HG03558 (cell line): ENCODE data around the gene CLDN22.
"Not testable (repeated sequence)": the region's sequence is repeated elsewhere in the genome, so short reads cannot be mapped to it uniquely, and the experiment has no call there.

Experiments used
- ATAC-seq: cut with Tn5 transposase; IDR thresholded peaks from one replicate; pipeline ENCODE4 v1.9.1; 2021; ENCODE audit warnings: moderate number of reproducible peaks; ENCODE audit not compliant: unreplicated experiment; ENCODE audit errors: extremely low read depth

CLDN22 gene

DNA sequence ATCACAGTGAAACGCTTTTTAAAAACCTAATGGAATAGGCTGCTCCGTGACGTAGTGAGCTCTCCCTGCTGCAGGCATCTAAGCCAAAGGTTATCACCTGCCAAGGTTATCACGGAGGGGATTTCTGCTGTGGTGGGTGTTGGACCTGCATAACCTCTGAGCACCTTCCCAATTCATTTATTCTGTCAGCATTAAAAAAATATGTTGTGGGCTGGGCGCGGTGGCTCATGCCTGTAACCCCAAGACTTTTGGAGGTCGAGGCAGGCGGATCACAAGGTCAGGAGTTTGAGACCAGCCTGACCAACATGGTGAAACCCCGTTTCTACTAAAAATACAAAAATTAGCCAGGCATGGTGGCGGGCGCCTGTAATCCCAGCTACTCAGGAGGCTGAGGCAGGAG lies 4.0 kb upstream of the CLDN22 start:
- ATAC-seq = not testable (repeated sequence)

DNA sequence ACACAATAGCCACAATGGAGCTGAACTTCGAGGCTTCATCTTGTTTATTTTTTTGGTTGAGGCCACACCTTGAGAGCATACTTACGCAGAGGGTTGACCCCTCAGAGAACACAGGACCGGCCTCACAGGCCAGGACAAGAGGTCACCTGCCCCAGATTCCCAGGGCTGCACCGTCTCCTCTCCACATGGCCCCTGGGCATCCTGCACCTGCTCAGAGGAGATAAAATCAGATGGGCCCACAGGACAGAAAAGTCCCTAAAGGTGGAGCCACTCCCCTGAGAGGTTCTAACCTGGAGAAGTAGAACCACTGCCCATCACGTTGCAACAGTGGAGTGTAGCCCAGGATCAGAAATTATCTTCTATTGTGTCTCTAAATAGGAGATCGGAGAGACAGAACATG lies 3.2 kb upstream of the CLDN22 start:
- ATAC-seq = no peak

- no peak for ATAC-seq
These were observed 2.2 kb upstream of the CLDN22 start, which contains the start of gene CLDN24 for GRCh38 chr4:183322326-183322725. Gene CLDN24, minus strand, starts transcription at chr4:183322426. Its CDS starts 0 bp downstream, at chr4:183322426.

DNA sequence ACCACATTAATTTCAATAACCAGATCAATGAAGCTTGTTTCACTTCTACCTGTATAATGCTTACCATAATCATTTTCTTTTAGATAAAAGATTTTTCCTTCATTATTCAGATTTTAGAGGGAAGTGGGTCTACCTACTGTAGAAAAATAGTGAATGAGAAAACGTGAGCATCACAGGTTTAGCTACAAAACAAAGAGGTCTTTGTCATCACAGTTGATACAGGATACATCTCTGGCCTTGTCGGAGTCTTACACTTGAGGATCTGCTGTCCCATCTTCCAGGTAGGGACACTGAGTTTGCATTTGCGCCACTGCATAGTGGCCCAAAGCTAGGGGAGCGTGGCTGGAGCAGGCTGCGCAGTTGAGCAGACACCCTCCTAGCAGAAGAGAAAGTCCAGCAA lies 1.4 kb upstream of the CLDN22 start:
- no peak for ATAC-seq

- ATAC-seq = no peak
These were observed 1.0 kb upstream of the CLDN22 start for GRCh38 chr4:183321079-183321478.

DNA sequence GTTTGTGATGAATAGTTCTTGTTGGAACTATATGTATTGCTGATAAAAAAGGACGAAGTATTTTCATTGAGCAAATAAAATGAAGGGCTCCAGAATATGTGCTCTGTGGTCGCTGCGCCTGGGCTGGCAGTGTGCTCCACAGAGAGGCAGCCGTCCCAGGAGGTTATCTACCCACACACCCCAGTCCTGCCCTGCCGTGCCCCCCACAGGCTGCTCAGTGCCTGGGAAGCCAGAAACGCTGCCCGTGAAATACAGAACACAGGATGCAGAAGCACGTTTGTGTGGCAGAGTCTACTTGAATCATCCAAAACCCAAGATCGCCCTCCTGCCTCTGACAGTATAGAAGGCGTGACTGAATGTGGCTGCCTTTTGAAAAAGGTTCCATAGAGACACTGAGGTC lies 1.4 kb downstream of the CLDN22 start:
- no peak for ATAC-seq

- no peak for ATAC-seq
These were observed 5.3 kb downstream of the CLDN22 start for GRCh38 chr4:183314806-183315205.

- ATAC-seq = no peak
These were observed 5.7 kb downstream of the CLDN22 start for GRCh38 chr4:183314336-183314735.

DNA sequence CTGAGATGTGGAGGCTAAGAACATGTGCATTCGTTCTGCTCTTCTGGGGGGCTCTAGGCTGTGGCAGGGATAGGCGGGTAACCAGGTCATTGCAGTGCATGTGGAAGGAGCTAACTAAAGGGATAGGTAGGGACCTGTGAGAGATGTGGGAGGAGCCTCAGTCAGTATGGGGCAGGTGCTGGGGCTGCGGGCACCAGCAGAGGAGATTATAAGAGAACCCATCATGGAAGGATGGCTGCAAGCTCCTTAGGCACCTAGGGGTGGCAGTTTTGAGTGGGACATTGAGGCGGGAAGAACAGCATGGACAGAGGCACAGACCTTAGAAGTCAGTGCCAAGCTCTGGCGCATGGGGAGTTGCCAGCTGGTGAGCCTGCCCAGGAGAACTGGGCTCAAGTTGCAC lies 7.2 kb downstream of the CLDN22 start:
- no peak for ATAC-seq

DNA sequence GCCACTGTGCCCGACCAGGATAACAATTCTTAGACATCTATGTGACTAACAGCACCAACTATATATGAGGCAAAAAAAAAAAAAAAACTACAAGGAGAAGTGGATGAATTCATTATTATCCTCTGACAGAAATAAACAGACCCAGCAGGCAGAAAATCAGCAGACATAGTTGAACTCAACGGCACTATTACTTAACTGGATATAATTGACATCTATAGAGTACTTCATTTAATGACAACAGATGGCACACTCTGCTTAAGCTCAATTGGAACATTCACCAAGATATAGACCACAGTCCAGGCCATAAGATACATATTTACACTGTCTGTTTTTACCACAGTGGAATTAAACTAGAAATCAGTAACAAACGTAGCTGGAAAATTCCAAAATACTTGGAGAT lies 13.3 kb downstream of the CLDN22 start:
- ATAC-seq = no peak

DNA sequence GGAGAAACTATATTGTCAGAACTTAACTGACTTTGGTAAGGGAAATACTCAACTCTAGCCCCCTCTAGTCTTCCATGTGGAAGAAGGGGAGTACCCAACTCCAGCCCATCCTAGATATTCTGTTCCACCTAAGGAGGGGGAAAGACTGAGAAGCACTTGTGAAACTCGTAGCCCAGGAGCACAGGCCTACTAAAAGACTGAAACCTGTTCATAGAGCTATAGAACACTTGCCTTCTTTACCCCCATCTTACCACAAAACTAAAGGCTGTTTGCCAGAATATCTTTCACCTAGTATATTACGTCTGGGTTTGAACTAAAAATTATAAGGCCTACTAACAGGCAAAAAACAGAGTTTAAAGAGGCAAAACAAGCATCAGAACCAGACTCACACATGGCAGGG lies 15.5 kb downstream of the CLDN22 start:
- ATAC-seq = no peak

- no peak for ATAC-seq
These were observed 16.0 kb downstream of the CLDN22 start for GRCh38 chr4:183304067-183304466.

- ATAC-seq = no peak
These were observed 16.8 kb downstream of the CLDN22 start for GRCh38 chr4:183303301-183303700.

- ATAC-seq = no peak
These were observed 19.4 kb downstream of the CLDN22 start for GRCh38 chr4:183300655-183301054.

DNA sequence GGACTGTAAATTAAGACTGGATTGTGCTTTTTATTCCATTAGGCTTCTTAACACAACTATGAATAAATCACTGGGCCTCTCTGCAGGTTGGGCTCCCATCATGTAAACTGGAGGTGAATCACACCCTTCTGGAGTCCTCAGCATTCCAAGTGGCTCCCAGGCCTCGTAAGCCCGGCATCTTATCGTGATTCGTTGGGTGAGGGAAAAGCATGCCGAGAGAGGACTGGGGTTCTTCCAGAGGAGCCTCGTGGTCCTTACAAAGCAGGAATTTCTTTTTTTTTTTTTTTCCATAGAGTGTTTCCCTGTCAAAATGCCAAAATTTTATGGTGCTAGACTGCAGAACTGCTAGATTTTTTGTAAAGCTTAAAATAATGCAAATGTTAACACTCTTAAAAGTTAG lies 20.0 kb downstream of the CLDN22 start:
- ATAC-seq = no peak

DNA sequence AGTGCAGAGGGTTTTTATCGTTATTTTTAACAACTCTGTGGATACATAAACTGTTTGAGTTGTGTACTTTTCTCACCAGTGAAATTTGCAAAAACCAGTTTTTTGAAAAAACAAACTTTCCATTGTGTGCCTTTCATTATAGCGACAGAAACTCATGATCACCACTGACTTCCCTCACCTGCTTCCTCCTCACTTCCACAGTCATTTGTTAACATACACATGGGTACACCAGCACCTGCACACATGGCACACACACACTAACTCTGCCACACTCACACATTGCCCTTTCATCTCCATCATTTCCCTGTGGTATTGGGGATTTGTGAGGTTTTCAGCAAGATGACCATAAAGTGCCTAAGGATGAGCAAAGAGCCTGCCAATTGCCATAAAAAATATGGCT lies 20.6 kb downstream of the CLDN22 start:
- ATAC-seq = no peak

DNA sequence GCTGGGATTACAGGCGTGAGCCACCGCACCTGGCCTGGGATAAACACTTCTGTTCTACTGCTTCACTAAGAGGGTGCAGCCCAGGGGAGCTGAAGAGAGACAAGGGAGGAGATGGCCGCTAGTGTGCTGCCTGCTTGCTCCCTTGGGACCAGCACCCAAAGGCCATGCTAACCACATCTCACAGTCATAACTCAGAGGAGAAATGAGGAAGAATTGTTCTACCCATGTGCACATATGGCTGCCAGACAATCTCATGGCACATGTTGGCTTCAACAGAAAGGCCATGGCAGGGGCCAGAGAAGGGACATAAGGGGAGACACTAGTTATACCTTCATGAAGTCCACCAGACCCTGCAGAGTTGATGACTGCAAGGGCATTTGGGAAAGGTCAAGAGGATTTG lies 22.4 kb downstream of the CLDN22 start:
- peak; percentile 81 for ATAC-seq

DNA sequence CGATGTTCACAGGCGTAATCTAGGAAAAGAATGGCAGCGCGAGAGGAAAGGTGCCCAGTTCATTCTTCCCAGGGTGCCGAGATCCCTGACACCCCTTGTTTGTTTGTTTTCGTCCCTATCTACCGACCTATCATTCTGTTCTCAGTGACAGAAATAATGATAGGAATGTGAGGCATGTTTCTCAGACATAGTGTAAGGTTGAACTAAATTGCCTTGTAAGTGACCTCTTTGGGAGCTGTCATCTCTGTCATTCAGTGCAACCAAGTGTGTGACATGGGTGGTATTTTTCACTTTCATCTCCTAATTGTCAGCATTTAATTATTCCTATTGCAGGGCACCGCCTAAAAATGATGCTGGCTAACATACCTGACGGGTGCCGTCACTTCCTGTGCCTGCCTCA lies 24.4 kb downstream of the CLDN22 start:
- ATAC-seq = no peak

- ATAC-seq = no peak
These were observed 29.0 kb downstream of the CLDN22 start for GRCh38 chr4:183291070-183291469.

GRCh38 chr4:183289688-183290087 lies 30.4 kb downstream of the CLDN22 start:
- no peak for ATAC-seq

DNA sequence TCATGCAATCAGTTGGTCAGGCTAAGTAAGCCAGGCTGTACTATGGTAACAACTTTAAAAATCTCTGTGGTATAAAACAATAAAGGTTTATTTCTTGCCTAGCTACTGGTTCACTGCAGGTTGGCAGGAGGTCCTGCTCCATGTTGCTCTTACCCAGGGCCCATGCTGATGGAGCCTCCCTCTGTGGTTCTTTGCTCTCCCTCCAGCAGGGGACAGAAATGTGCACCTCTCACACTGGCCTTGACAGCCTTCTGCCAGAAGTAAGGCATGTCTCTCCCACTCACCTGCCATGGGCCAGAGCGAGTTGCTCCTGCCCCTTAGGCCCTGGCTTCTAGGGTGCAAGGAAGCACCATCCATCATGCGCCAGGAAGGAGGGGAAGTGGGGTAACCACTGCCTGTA lies 31.1 kb downstream of the CLDN22 start:
- ATAC-seq = no peak

DNA sequence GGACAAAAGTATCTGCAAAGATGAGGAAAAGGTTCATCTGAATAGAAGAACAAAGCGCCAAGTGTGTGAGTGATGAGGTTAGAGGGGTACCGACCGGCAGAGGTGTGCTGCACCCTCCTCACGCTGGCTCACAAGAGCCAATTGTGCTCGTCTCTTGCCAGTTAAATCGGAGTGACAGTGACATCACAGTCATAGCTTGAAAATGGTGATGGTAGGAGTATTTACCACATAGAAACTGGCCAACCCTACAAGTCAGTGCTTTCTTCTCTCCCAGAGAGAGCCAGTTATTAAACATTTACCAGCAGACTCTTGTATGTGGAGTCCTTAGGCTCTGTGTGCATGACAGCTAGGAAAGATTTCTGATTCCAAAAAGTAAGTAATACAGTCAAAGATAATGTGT lies 32.4 kb downstream of the CLDN22 start:
- peak; percentile 69 for ATAC-seq

DNA sequence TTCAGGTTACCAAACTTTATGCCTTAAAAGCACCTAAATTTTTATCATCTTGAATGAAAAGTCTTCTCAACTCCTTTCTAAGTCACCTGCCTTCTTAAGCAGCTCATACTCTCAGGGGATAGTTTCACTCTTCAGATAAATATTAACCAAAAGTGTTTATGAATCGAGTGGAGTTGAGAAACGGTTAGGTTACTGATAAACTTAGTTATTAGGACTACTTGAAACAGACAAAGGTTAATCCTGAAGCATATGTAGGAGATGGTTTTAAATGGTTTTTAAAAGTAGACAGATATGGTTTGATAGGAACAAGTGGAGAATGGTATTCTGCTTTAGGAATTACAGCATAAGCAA lies 32.8 kb downstream of the CLDN22 start:
- peak; percentile 57 for ATAC-seq
